SIG-M5 treated with dmso at 0.1 percent for 504 hours (cell line): ENCODE measurements around the gene KCNA3.
A peak's percentile ranks its signal among the peaks of the same experiment; 100 is the strongest.

ENCODE experiments used
- DNase-seq: peaks from one replicate; lab custom pipeline; 2025; ENCODE audit not compliant: unreplicated experiment; lab: John Stamatoyannopoulos, UW

The KCNA3 gene

DNA sequence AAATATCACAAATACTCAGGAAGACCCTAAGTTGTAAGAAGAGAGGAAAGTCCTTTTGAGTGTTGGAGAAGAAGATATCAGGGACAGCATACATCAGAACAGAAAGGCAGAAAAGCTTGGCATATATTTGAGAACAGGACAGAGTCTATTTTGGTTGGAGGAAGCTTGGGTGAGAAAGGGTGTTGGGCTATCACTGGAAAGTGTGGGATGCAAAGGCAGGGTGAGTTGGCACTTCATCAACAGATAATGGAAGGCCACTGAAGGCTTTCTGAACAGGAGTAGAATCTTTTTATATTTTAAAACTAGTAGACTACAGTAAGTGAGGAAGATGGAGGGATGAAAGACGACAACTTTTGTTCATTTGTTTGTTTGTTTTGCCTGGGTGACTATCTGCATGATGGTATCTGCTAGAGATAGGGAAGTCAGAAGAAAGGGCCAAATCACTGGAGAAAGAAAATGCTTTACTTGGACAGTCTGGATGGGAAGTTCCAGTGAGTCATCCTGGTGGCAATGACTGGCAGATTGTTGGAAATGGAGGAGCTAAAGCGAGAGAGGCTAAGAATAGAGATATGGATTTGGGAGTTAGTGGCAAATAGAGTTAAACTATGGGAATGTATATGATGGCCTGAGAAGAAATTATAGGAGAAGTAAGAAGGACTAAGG lies 34.9 kb downstream of the KCNA3 start:
- DNase-seq, result no peak

- DNase-seq, result no peak
Observed at GRCh38 chr1:110638556-110638955, 36.2 kb downstream of the KCNA3 start.

DNA sequence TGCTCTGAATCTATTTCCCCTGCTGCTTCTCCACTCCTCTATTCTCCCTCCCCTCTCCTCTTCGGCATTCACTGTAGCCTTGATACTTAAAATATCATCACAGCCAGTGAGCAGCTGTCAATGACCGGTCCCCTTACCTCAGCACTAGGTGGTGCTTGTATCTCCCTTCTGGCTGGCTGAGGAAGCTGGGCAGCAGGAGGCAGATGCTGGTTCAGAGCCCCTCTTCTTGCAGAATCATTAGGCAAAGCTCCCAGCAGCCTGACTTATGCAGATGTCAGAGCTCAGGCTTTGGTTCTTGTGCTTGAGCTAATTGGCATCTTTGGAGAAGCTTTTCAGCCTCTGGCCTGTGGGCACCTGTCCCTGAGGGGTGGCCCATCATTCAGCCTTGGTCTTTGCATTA lies 36.7 kb downstream of the KCNA3 start:
- no peak for DNase-seq

DNA sequence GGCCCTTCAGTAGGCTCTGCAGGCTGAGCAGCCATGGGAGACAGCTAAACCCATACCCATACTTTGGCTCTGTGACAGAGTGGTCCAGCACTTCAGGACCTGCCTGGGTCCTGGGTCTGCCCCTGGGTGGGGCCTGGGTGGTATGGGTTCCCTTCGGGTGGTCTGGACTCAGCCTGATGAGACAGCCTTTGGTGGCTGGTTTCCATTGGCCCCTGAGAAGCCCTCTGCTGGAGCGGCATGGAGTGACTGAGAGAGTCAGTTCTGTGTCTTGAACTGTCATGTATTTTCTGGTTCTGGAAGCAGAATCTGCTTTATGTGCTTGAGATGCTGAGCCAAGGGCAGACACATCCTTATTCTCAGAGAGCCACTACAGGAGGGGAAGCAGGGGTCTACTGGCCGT lies 37.3 kb downstream of the KCNA3 start:
- no peak for DNase-seq

GRCh38 chr1:110636149-110636935 lies 38.4 kb downstream of the KCNA3 start:
- no peak for DNase-seq

GRCh38 chr1:110635434-110635833 lies 39.3 kb downstream of the KCNA3 start:
- DNase-seq, result no peak

DNA sequence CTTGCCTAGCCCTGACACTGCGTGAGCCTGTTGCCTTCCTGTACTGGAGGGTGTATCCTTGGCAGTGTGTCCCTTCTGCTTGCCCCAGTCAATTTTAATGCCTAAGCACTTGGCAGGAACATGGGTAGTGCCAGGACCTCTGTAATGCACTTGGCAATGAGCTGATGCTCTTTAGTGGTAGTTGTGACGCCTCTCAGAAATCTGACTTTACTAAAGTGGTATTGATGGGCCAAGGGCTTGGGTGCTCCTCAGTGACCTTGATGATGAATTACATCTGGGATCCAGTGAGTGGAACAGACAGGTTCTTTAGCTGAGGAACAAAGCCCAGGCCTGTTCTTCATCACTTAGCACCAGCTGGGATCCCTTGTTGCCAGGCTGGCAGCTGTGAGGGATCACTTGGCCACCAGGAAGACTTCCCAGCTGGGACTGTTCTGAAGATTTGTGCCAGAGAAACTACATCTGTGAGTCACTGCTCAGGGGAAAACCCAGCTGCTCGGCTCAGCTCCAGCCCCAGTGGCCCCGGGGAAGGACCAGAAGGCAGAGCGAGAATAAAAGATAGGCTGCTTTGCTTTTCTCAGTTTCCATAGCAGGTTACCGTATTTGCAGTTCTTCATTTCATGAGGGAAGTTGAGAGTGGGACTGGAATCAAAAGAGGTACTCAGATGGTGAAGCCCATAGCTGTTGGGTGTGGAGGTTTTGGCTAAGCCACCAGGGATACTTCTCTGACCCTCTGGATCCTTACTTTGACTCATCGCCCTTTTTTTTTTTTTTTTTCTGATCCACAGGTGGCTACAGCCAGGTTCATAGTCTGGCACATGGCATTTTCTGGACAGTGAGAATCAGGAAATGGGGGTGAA lies 40.1 kb downstream of the KCNA3 start:
- DNase-seq, result no peak

- DNase-seq, result no peak
Observed at GRCh38 chr1:110634086-110634454, 40.7 kb downstream of the KCNA3 start.

DNA sequence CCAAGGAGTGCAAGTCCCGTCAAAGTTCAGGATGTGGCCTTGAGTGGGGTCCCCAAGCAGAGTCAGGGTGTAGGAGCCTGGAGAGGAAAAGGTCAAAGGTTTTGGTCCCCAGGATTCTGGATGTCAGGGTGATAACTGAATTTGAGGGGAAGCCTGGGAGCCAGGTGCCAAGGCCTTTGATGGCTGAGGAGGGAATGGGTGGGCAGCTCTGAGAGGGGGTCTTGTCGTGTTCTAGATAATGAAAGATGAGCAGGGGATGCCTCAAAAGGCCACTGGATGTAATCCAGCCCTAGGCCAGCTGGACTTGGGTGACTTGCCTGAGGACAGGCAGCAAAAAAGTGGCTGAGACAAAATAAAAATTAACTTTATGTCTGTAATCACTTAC lies 41.1 kb downstream of the KCNA3 start:
- no peak for DNase-seq

DNA sequence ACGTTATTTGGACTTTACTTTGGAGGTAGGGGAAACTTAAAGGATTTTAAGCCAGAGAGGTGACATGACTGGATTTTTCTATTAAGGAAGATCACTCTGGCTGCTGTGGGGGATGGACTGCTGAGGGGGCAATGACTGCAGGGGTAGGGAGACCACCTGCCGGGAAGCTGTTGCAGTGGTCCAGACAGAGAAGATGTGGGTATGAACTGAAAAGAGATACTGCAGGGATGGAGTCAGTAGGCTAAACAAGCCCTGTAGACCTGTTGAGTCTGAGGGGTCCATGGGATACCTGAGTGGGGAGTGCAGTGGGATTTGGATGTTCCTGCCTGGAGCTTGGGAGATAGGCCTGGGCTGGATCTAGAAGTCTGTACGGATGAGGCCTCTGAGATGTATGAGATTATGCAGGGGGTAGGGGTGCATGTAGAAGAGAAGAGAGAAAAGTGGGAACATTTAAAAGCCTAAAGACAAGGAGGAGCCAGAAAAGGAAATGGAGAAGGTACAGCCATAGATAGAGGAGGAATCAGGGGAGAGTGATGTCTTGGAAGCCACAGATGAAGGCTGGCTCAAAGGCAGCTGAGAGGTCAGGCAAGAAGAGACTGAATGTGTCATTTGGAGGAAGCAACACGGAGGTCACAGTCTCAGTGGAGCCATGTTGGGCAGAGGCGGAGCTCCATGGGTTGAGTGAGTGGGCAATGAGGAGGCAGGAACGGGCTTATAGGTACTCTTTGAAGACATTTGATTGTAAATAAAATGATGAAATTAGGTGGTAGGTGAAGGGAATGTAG lies 42.7 kb downstream of the KCNA3 start:
- DNase-seq, result no peak

DNA sequence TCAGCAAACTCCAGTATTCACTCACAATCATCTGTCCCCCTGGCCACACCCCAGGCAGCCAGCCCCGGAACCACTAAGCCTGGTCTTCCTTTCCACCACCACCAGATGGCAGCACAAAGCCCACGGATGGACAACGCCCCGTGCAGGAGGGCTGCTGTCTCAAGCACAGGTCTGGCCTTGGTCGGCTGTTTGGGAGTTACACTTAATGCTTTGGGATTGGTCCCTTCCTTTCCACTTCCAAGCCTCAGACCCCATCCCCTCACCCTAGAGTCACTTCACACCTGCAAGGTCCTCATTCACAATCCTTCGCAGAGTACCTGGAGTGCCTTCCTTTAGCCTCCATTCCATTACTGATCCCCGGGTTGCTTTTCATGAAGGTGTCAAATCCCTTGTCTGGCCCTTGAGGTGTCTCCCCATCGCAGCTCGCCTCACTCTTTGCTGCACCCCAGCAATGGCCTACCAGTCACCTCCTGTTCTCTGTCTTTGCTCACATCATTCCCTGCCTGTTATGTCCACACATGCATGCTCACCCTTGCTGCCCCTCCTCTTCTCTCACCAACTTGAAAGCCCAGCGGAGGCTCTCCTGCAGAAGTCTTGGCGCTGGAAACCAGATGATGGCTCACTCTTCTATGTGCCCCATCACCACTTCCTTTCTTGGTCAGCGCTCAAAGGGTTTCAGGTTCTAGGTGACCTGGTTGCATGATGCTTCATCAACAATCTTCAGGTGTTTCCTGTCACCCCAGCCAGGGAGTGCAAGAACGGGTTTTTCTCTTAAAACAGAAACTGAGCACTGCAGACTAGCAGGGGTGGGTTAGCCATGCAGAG lies 43.7 kb downstream of the KCNA3 start:
- DNase-seq, result peak; percentile 76

DNA sequence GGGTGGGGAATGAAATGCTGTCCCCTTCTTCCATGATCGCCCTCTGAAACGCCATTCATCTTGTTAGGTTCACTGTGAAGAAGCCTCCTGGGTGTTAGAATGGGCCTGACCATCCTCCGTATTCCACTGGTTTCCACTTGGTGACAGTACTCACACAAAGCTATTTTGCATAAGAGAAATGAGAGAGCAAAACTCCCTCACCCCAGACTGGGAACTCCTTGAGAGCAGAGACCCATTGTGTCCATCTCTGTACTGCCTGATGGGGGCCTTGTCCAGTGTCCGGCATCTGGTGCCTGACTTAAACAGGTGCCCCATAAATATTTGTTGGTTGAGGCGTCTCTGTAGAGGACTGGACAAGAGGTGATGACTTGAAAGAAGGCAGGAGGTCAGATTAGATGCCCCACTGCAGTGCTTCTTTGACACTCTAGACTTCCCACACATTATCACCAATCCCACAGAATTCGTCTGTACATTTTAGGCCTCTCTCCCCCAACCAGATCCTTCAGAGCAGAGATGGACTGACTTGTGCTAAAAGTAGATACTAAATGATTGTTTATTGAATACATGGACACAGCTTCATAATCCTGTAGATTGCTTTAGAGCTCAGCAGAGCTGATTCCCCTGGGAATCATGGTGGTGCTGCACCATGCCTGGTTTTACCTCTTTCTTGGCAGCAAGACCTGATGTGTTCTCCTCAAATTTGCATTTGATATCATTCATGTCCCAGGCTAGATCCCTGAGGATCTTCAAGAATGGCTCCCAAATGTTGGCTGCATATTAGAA lies 46.2 kb downstream of the KCNA3 start:
- no peak for DNase-seq

DNA sequence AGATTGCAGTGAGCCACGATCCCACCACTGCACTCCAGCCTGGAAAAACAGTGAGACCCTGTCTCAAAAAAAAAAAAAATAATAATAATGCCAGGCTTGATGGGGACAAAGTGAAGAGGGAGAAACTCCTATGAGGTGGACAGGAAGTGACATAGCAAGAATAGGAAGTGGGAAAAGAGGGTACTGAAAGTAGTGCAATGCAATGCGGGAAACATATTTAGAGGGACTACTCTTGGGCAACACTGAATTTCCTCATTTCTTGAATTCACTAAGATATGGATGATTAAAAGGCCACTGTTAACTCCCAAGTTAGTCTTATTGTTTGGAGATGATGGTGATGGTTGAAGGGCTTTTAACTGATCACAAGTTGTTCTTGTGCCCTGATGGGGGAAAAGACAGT lies 47.0 kb downstream of the KCNA3 start:
- DNase-seq, result peak; percentile 95

DNA sequence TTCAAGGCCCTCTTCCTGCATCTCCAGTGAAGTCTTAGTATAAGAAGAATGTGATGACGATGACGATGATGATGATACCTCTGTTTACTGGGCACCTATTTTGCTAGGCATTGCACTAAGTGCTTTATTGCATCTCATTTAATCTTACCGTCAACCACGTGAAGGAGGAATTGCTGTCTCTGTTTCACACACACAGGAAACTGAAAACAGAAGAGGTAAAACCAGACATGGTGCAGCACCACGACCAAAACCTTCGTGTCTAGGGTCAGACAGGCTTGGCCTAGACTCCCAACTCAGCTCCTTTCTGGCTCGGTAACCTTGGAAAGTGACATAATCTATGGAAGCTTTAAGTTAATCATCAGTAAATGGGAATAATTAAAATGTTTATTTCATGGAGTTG lies 47.9 kb downstream of the KCNA3 start:
- no peak for DNase-seq
